ENCODE results near the gene MPDU1. TPM values are rescaled to one million over a fixed set of nuclear protein-coding genes. Genes with fewer than 3 reads are reported as not detected.
A peak's percentile ranks its signal among the peaks of the same experiment; 100 is the strongest.
"Not testable (repeated sequence)": the region's sequence is repeated elsewhere in the genome, so short reads cannot be mapped to it uniquely, and the experiment has no call there.

The MPDU1 gene
- total and polyA plus RNA-seq, 12 donors: 65.9 to 267 (median 114) TPM

DNA sequence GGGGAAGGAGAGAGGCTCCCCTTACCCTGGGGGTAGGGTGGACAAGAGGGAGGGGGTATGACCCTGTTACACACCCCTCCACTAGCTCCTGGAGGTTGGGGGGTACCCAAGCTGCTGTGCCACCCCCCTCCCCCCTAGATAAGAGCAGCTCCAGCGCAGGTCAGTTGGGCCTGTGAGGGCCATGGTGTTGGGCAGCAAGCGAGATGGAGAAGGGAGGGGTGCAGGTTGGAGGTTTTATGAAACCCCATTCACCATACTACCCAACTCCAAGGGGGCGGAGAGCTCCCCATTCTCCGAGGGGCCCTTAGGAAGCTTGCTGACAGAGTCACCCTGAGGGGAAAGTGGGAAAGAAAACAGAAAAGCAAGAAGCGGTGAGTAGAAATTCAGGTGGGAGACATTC lies 7.9 kb downstream of the MPDU1 start:
- peak overlapping the region in 1 of 5 donors; percentile 15 for H3K27ac ChIP-seq
- DNase-seq: no peak
- TF ChIP-seq, protein P1, sequence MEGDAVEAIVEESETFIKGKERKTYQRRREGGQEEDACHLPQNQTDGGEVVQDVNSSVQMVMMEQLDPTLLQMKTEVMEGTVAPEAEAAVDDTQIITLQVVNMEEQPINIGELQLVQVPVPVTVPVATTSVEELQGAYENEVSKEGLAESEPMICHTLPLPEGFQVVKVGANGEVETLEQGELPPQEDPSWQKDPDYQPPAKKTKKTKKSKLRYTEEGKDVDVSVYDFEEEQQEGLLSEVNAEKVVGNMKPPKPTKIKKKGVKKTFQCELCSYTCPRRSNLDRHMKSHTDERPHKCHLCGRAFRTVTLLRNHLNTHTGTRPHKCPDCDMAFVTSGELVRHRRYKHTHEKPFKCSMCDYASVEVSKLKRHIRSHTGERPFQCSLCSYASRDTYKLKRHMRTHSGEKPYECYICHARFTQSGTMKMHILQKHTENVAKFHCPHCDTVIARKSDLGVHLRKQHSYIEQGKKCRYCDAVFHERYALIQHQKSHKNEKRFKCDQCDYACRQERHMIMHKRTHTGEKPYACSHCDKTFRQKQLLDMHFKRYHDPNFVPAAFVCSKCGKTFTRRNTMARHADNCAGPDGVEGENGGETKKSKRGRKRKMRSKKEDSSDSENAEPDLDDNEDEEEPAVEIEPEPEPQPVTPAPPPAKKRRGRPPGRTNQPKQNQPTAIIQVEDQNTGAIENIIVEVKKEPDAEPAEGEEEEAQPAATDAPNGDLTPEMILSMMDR (IDR thresholded peaks at IDR 0.05): no peak
- no peak for TF ChIP-seq POLR2A (IDR thresholded peaks at IDR 0.05)
- WGBS, 4 donors: 83 to 93% (median 88%) methylated on average over 5 of the region's 5 CpGs
- H3K4me3 ChIP-seq: no peak overlapping the region
- intact Hi-C loops (cut with DNase I): no loop called here
- H3K27me3 ChIP-seq: no peaks in the 10 kb centered on the region
- no peaks in the 10 kb centered on the region for H3K9me3 ChIP-seq (replicated peaks in 1 of 3)
- H3K4me1 ChIP-seq (replicated peaks in 1 of 2): peaks cover 0 to 10% of the 10 kb centered on the region in 2 donors
- peaks cover 0 to 77% of the 10 kb centered on the region in 2 donors for H3K36me3 ChIP-seq (replicated peaks in 1 of 2)

DNA sequence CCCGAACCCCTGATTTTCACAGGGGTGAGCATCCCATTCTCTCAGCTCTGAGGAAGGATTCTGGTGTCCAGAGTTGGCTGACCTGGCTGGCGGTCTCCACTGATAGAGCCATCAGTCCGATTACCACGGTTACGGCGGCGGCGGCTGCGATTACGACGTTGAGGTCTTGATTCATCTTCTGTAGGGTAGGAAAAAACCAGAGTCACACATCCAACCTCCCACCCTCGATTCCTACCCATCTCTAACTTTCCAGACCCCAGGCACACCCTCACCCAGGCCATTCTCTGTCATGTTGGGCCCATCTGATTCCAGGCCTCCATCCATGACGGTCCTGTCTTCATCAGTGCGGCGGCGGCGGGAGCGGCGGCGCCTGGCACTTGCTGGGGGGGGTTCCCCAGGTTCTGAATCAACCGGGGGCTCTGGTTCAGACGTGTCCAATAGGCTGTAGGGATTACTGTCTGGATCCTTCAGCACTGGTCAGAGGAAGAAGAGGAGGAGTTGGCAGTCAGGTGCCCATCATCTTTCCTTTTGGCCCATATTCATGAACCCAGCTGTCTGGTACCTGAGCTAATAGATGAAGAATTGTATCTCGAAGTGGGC lies 8.9 kb downstream of the MPDU1 start:
- Histone ChIP-seq H3K9me3 (replicated peaks in 1 of 3) (no peaks in the 10 kb centered on the region), H3K4me1 (replicated peaks in 1 of 2) (peaks cover 0 to 10% of the 10 kb centered on the region in 2 donors), H3K27ac (no peak overlapping the region), H3K4me3 (no peak overlapping the region), H3K36me3 (replicated peaks in 1 of 2) (peaks cover 0 to 78% of the 10 kb centered on the region in 2 donors), H3K27me3 (no peaks in the 10 kb centered on the region)
- no peak for DNase-seq
- WGBS, 4 donors: 91 to 92% (median 91%) methylated on average over 22 to 23 of the region's 23 CpGs
- TF ChIP-seq, protein P1 (IDR thresholded peaks at IDR 0.05): no peak
- TF ChIP-seq POLR2A (IDR thresholded peaks at IDR 0.05): no peak
- intact Hi-C loops (cut with DNase I): no loop called here

DNA sequence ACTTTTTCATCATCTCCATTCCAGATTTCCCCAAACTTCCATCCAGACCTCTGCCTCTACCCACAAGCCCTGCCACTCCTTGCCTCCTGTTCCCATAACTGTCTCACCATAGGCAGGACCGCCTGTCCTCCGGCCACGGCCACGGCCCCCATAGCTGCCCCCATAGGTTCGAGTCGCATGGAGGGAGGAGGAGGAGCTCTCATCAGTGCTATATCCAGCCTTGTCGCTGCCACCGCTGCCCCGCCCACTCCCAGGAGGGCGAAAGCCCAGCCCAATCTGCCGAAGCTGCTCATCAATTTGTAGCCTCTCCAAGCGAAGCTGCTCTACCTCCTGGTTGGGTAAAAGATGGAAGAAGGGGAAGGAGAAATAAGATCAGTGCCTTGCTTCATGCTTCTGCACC lies 9.6 kb downstream of the MPDU1 start:
- Histone ChIP-seq H3K27me3 (no peaks in the 10 kb centered on the region), H3K4me1 (replicated peaks in 1 of 2) (peaks cover 0 to 10% of the 10 kb centered on the region in 2 donors), H3K4me3 (no peak overlapping the region), H3K9me3 (replicated peaks in 1 of 3) (no peaks in the 10 kb centered on the region), H3K27ac (no peak overlapping the region), H3K36me3 (replicated peaks in 1 of 2) (peaks cover 0 to 75% of the 10 kb centered on the region in 2 donors)
- WGBS, 4 donors: 83 to 91% (median 86%) methylated on average over 12 of the region's 12 CpGs
- DNase-seq: no peak
- intact Hi-C loops (cut with DNase I): no loop called here
- TF ChIP-seq, protein P1 (IDR thresholded peaks at IDR 0.05): no peak

DNA sequence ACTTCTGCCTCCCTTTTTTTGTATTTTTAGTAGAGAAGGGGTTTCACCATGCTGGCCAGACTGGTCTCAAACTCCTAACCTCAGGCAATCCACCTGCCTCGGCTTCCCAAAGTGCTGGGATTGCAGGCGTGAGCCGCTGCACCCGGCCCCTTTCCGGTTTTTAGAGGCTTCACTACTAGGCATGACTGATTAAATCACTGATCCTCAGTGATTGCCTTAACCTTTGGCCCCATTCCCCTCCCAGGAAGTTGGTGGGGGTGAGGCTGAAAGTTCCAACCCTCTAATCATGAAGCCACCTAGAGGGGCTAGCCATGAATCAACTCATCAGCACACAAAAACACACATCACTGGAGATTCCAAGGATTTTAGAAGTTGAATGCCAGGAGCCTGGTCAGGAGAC lies 13.9 kb downstream of the MPDU1 start:
- DNase-seq; H3K4me1 ChIP-seq (replicated peaks in 1 of 2); H3K9me3 ChIP-seq (replicated peaks in 1 of 3); H3K27ac ChIP-seq; intact Hi-C loops (cut with DNase I); H3K4me3 ChIP-seq; H3K27me3 ChIP-seq: not testable (repeated sequence)
- peaks cover 0 to 97% of the 10 kb centered on the region in 2 donors for H3K36me3 ChIP-seq (replicated peaks in 1 of 2)
- WGBS, 4 donors: 51 to 83% (median 72%) methylated on average over 5 of the region's 5 CpGs

DNA sequence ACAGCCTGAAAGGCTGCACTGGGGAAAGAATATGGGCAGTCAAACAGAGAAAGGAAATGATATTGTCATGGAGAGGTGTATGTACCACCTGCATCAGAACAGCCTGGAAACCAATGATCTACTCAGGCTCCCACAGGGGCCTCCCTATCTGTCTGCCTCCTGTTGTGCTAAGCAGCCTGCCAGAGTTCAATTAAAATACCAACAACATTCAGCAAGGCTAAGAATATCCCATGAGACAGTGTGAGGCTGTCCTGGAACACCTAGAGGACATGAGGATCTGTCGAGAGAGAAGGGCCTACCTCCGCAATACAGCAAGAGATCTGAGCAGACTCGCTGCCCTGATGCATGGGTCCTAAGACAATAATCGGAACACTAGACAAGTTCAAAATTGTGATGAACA lies 22.6 kb downstream of the MPDU1 start:
- TF ChIP-seq POLR2A (IDR thresholded peaks at IDR 0.05): no peak
- TF ChIP-seq, protein P1 (IDR thresholded peaks at IDR 0.05): no peak
- no peaks in the 10 kb centered on the region for H3K9me3 ChIP-seq (replicated peaks in 1 of 3)

More for the DNA sequence above, 22.6 kb downstream of the MPDU1 start:
- WGBS, 4 donors: 85 to 95% (median 90%) methylated on average over 4 of the region's 4 CpGs
- Histone ChIP-seq H3K36me3 (replicated peaks in 1 of 2) (peaks cover 0 to 56% of the 10 kb centered on the region in 2 donors), H3K27me3 (no peaks in the 10 kb centered on the region), H3K27ac (no peak overlapping the region), H3K4me1 (replicated peaks in 1 of 2) (peaks cover 3 to 24% of the 10 kb centered on the region in 2 donors), H3K4me3 (no peak overlapping the region)
- DNase-seq: no peak
- intact Hi-C loops (cut with DNase I): no loop called here

All from adrenal gland (tissue), 12 donors.